GM23338 (cell line): ENCODE results near the gene ALCAM. TPM values are rescaled to one million over a fixed set of nuclear protein-coding genes. Genes with fewer than 3 reads are reported as not detected.

Source experiments
- ATAC-seq: fragments of 200-7000 bp; cut with Tn5 transposase; 3 replicates; pipeline ENCODE4 v1.9.1; 2020
- DNase-seq: peaks from one replicate; pipeline ENCODE4 v3.0.0-alpha.2; 2015; ENCODE audit warnings: low spot score
- H2AFZ ChIP-seq: fragments of 200-600 bp; sonication (generic); 2 replicates; pipeline ENCODE4 v1.8.0; 2016; ENCODE audit warnings: antibody characterized with exemption, mild to moderate bottlenecking, moderate library complexity
- H3F3A ChIP-seq: fragments of 200-600 bp; sonication (generic); replicated peaks from 2 replicates; pipeline ENCODE4 v1.8.0; 2017; ENCODE audit warnings: antibody characterized with exemption, mixed run types, low read depth
- H3K27ac ChIP-seq: fragments of 200-600 bp; sonication (generic); 2 replicates; pipeline ENCODE4 v1.6.1; 2016; ENCODE audit warnings: low read depth
- H3K27me3 ChIP-seq: fragments of 200-600 bp; sonication (generic); 2 replicates; pipeline ENCODE4 v1.8.0; 2016; ENCODE audit warnings: mild to moderate bottlenecking, mixed run types, moderate library complexity; ENCODE audit not compliant: insufficient read depth
- H3K36me3 ChIP-seq: fragments of 200-600 bp; sonication (generic); 2 replicates; pipeline ENCODE4 v1.8.0; 2016; ENCODE audit warnings: mild to moderate bottlenecking; ENCODE audit not compliant: insufficient read depth
- H3K4me1 ChIP-seq: fragments of 200-600 bp; sonication (generic); 2 replicates; pipeline ENCODE4 v1.8.0; 2016; ENCODE audit warnings: mild to moderate bottlenecking, moderate library complexity; ENCODE audit not compliant: insufficient read depth
- H3K4me2 ChIP-seq: fragments of 200-600 bp; sonication (generic); 2 replicates; pipeline ENCODE4 v1.7.1; 2017; ENCODE audit warnings: mixed run types
- H3K4me3 ChIP-seq: fragments of 200-600 bp; sonication (generic); 2 replicates; pipeline ENCODE4 v1.6.1; 2016; ENCODE audit warnings: mixed run types
- H3K79me2 ChIP-seq: fragments of 200-600 bp; sonication (generic); replicated peaks from 2 replicates; pipeline ENCODE4 v1.8.0; 2017; ENCODE audit warnings: mild to moderate bottlenecking; ENCODE audit not compliant: insufficient read depth
- H3K9me2 ChIP-seq: fragments of 200-600 bp; sonication (generic); 2 replicates; pipeline ENCODE4 v1.8.0; 2017; ENCODE audit not compliant: insufficient read depth
- H4K20me1 ChIP-seq: fragments of 200-600 bp; sonication (generic); replicated peaks from 2 replicates; pipeline ENCODE4 v1.8.0; 2017; ENCODE audit warnings: mild to moderate bottlenecking; ENCODE audit not compliant: insufficient read depth
- H3K27ac Mint-ChIP-seq: 2 replicates; pipeline ENCODE4 v1.8.0; 2020; ENCODE audit warnings: inconsistent platforms, mild to moderate bottlenecking, moderate library complexity, mixed read lengths
- H3K27me3 Mint-ChIP-seq: 3 replicates; pipeline ENCODE4 v1.8.0; 2022; ENCODE audit warnings: low read depth, mild to moderate bottlenecking, moderate library complexity, mixed read lengths, inconsistent platforms; ENCODE audit not compliant: insufficient read depth, poor library complexity
- H3K36me3 Mint-ChIP-seq: 3 replicates; pipeline ENCODE4 v1.8.0; 2021; ENCODE audit warnings: low read depth, mild to moderate bottlenecking, inconsistent platforms, moderate library complexity, mixed read lengths
- H3K4me1 Mint-ChIP-seq: 3 replicates; pipeline ENCODE4 v1.8.0; 2020; ENCODE audit warnings: mild to moderate bottlenecking, inconsistent platforms, mixed read lengths
- H3K4me3 Mint-ChIP-seq: 3 replicates; pipeline ENCODE4 v1.8.0; 2021; ENCODE audit warnings: moderate library complexity, mild to moderate bottlenecking, inconsistent platforms, mixed read lengths
- H3K9me3 Mint-ChIP-seq: 3 replicates; pipeline ENCODE4 v1.8.0; 2020; ENCODE audit warnings: moderate library complexity, mild to moderate bottlenecking, inconsistent platforms, mixed read lengths
- CREB1 ChIP-seq: fragments of 250-450 bp; sonication (Bioruptor Pico); IDR thresholded peaks from 2 replicates; pipeline ENCODE4 v1.5.0; 2020; ENCODE audit warnings: low read depth, mild to moderate bottlenecking, moderate library complexity
- CTCF ChIP-seq, 2 experiments: fragments of 200-600 bp in 1 of 2; sonication (generic) in 1 of 2; conservative IDR thresholded peaks; 2 replicates each; pipeline versions ENCODE4 v1.5.1 to v1.6.1; 2016 to 2017; ENCODE audit warnings: antibody characterized with exemption in 2 of 2, low read depth in 2 of 2, mild to moderate bottlenecking in 2 of 2, moderate library complexity in 1 of 2
- ETS1 ChIP-seq: IDR thresholded peaks from 2 replicates; pipeline ENCODE4 v1.6.1; 2016; ENCODE audit warnings: antibody characterized with exemption
- EZH2 ChIP-seq: fragments of 200-600 bp; sonication (generic); IDR thresholded peaks from one replicate; pipeline ENCODE4 v1.8.0; 2017; ENCODE audit warnings: antibody characterized with exemption, mild to moderate bottlenecking, low read depth; ENCODE audit not compliant: unreplicated experiment
- EZH2phosphoT487 ChIP-seq: fragments of 200-600 bp; sonication (generic); IDR thresholded peaks from one replicate; pipeline ENCODE4 v1.8.1; 2018; ENCODE audit warnings: antibody characterized with exemption; ENCODE audit not compliant: unreplicated experiment
- JUNB ChIP-seq: IDR thresholded peaks from one replicate; pipeline ENCODE4 v1.6.1; 2016; ENCODE audit warnings: antibody characterized with exemption; ENCODE audit not compliant: unreplicated experiment
- NANOG ChIP-seq: IDR thresholded peaks from 2 replicates; pipeline ENCODE4 v1.6.1; 2016; ENCODE audit warnings: antibody characterized with exemption, borderline replicate concordance
- POLR2AphosphoS5 ChIP-seq: IDR thresholded peaks from 2 replicates; pipeline ENCODE4 v1.6.1; 2016; ENCODE audit warnings: antibody characterized with exemption, low read depth
- REST ChIP-seq: IDR thresholded peaks from one replicate; pipeline ENCODE4 v1.6.1; 2018; ENCODE audit warnings: antibody characterized with exemption; ENCODE audit not compliant: unreplicated experiment
- STAT1 ChIP-seq: IDR thresholded peaks from one replicate; pipeline ENCODE4 v1.6.1; 2016; ENCODE audit warnings: antibody characterized with exemption; ENCODE audit not compliant: unreplicated experiment
- ZNF114 ChIP-seq: fragments of 250-450 bp; sonication (Bioruptor Pico); IDR thresholded peaks from 2 replicates; pipeline ENCODE4 v1.5.0; 2020; ENCODE audit warnings: mild to moderate bottlenecking, moderate library complexity
- ZNF331 ChIP-seq: fragments of 250-450 bp; sonication (Bioruptor Pico); IDR thresholded peaks from 2 replicates; pipeline ENCODE4 v1.5.0; 2020; ENCODE audit warnings: low read depth, mild to moderate bottlenecking, moderate library complexity
- ZNF462 ChIP-seq: fragments of 250-450 bp; sonication (Bioruptor Pico); IDR thresholded peaks from 2 replicates; pipeline ENCODE4 v1.5.0; 2020; ENCODE audit warnings: mild to moderate bottlenecking, moderate library complexity
- polyA plus RNA-seq: library from polyadenylated mRNA; unstranded; fragments of >200 nt; fragmentation: Nextera tagmentation; extraction: Ambion mirVana; gene quantifications from 2 replicates; pipeline ENCODE4 v1.2.1, GENCODE V29; 2016
- total RNA-seq: library from RNA; depleted of rRNA; stranded (reverse); fragments of >200 nt; shearing (Covaris generic); gene quantifications from 2 replicates; pipeline ENCODE4 v1.2.3, GENCODE V29; 2014

Gene ALCAM
- total and polyA plus RNA-seq, 2 experiments from 2014 or later = 11.3 to 36.0 TPM

- Histone ChIP-seq H3K4me3 (no peak overlapping the region), H2AFZ (no peak overlapping the region), H3K36me3 (no peaks in the 10 kb centered on the region), H3K27ac (no peak overlapping the region), H3K4me1 (peaks cover 8% of the 10 kb centered on the region; the same call in 1 of the 2 replicates), H3K9me2 (no peaks in the 10 kb centered on the region), H3K79me2 (no peaks in the 10 kb centered on the region), H3K27me3 (no peaks in the 10 kb centered on the region), H4K20me1 (no peaks in the 10 kb centered on the region), H3F3A (no peaks in the 10 kb centered on the region), H3K4me2 (no peak overlapping the region)
- H3K27me3 Mint-ChIP-seq = peaks cover 6% of the 10 kb centered on the region
- H3K4me1 Mint-ChIP-seq = peaks cover 17% of the 10 kb centered on the region
- H3K36me3 Mint-ChIP-seq = no peaks in the 10 kb centered on the region
- H3K4me3 Mint-ChIP-seq = no peak overlapping the region
- no peak for TF ChIP-seq REST
- TF ChIP-seq CREB1 (CRISPR knock-in tag) = no peak
- no peak for TF ChIP-seq JUNB
- no peak for TF ChIP-seq NANOG
- no peak for TF ChIP-seq POLR2AphosphoS5
- TF ChIP-seq ETS1 = no peak
- TF ChIP-seq ZNF462 (CRISPR knock-in tag) = no peak
- TF ChIP-seq ZNF114 (CRISPR knock-in tag) = no peak
- no peak for TF ChIP-seq EZH2phosphoT487
- TF ChIP-seq STAT1 = no peak
- TF ChIP-seq EZH2 = no peak
- TF ChIP-seq CTCF (conservative IDR thresholded peaks at IDR 0.05; ENCODE audit: low read depth in 2 of 2) = no peak
- no peak for TF ChIP-seq ZNF331
- no peak for ATAC-seq
- no peak for DNase-seq
- no peak overlapping the region for H3K27ac Mint-ChIP-seq
- H3K9me3 Mint-ChIP-seq = no peaks in the 10 kb centered on the region
Observed at GRCh38 chr3:105362021-105362665, 4.6 kb upstream of the ALCAM start.
